ENCODE data around the gene TUBA4A. TPM values are rescaled to one million over a fixed set of nuclear protein-coding genes. Genes with fewer than 3 reads are reported as not detected.

TUBA4A gene
- total and polyA plus RNA-seq, 2 experiments from 2014 or later, result 44.3 to 77.7 TPM

- TF ChIP-seq ZNF462 (CRISPR knock-in tag; IDR thresholded peaks at IDR 0.05) (no peak), ETS1 (IDR thresholded peaks at IDR 0.05) (no peak), EZH2phosphoT487 (IDR thresholded peaks at IDR 0.05; ENCODE audit: unreplicated experiment) (no peak), JUNB (IDR thresholded peaks at IDR 0.05; ENCODE audit: unreplicated experiment) (no peak), POLR2AphosphoS5 (IDR thresholded peaks at IDR 0.05; ENCODE audit: low read depth) (no peak)
These were observed 10.4 kb downstream of the TUBA4A start (continued) for GRCh38 chr2:219243291-219243761.

- peaks cover 16% of the 10 kb centered on the region for H3K79me2 ChIP-seq (replicated peaks; ENCODE audit: insufficient read depth)
- H3K36me3 ChIP-seq (ENCODE audit: insufficient read depth), result peaks cover 27% of the 10 kb centered on the region
- H3K4me2 ChIP-seq, result no peak overlapping the region
- H3K4me1 Mint-ChIP-seq, result peaks cover 4% of the 10 kb centered on the region
- H3K36me3 Mint-ChIP-seq (ENCODE audit: low read depth), result peaks cover 68% of the 10 kb centered on the region
- H3K9me3 Mint-ChIP-seq, result peaks cover 2% of the 10 kb centered on the region; the same call in 1 of the 3 replicates
- no peak overlapping the region for H3K27ac Mint-ChIP-seq
- H3K27me3 Mint-ChIP-seq (ENCODE audit: insufficient read depth, low read depth, poor library complexity), result peaks cover 5% of the 10 kb centered on the region
- peaks cover 7% of the 10 kb centered on the region for H3F3A ChIP-seq (replicated peaks; ENCODE audit: low read depth)
- DNase-seq (ENCODE audit: low spot score) (no peak), ATAC-seq (no peak)
- no peaks in the 10 kb centered on the region for H3K27me3 ChIP-seq (ENCODE audit: insufficient read depth)
- no peak overlapping the region for H3K27ac ChIP-seq (ENCODE audit: low read depth)
- H2AFZ ChIP-seq, result no peak overlapping the region
- H3K4me3 ChIP-seq, result no peak overlapping the region
- H3K4me3 Mint-ChIP-seq, result no peak overlapping the region
- H4K20me1 ChIP-seq (replicated peaks; ENCODE audit: insufficient read depth), result peaks cover 3% of the 10 kb centered on the region
- no peaks in the 10 kb centered on the region for H3K9me2 ChIP-seq (ENCODE audit: insufficient read depth)
- peaks cover 7% of the 10 kb centered on the region for H3K4me1 ChIP-seq (ENCODE audit: insufficient read depth)
- no peak for TF ChIP-seq EZH2 (IDR thresholded peaks at IDR 0.05; ENCODE audit: low read depth, unreplicated experiment)
- TF ChIP-seq ZNF331 (CRISPR knock-in tag; IDR thresholded peaks at IDR 0.05; ENCODE audit: low read depth), result no peak
- TF ChIP-seq JUNB (IDR thresholded peaks at IDR 0.05; ENCODE audit: unreplicated experiment), result no peak
- TF ChIP-seq ZNF462 (CRISPR knock-in tag; IDR thresholded peaks at IDR 0.05), result no peak
These were observed 19.4 kb downstream of the TUBA4A start for GRCh38 chr2:219234331-219234730.
